HepG2 (cell line): ENCODE data around the gene MGST2. TPM values are rescaled to one million over a fixed set of nuclear protein-coding genes. Genes with fewer than 3 reads are reported as not detected.

Experiments
- ARNTL ChIP-seq: sonication (generic); formaldehyde crosslinking; IDR thresholded peaks from 2 replicates; pipeline ENCODE4 v1.4.0; 2020; ENCODE audit warnings: mild to moderate bottlenecking, missing genetic modification reagents
- CBX1 ChIP-seq: IDR thresholded peaks from one replicate; pipeline ENCODE4 v1.6.1; 2016; ENCODE audit warnings: antibody characterized with exemption, low read depth
- HOMEZ ChIP-seq: IDR thresholded peaks from 2 replicates; pipeline ENCODE4 v1.6.1; 2016; ENCODE audit warnings: low read depth
- KLF9 ChIP-seq: IDR thresholded peaks from 2 replicates; pipeline ENCODE4 v1.6.1; 2016; ENCODE audit warnings: low read depth
- MNT ChIP-seq: fragments of 450-650 bp; IDR thresholded peaks from 2 replicates; pipeline ENCODE4 v1.6.1; 2016
- ZNF160 ChIP-seq: sonication (generic); formaldehyde crosslinking; IDR thresholded peaks from 2 replicates; pipeline ENCODE4 v1.8.0; 2022; ENCODE audit warnings: mild to moderate bottlenecking, inconsistent platforms, missing genetic modification reagents
- ZNF230 ChIP-seq: sonication (generic); formaldehyde crosslinking; IDR thresholded peaks from 2 replicates; pipeline ENCODE4 v1.4.0; 2020; ENCODE audit warnings: mild to moderate bottlenecking, missing genetic modification reagents
- ZNF44 ChIP-seq: sonication (generic); formaldehyde crosslinking; IDR thresholded peaks from 2 replicates; pipeline ENCODE4 v1.5.1; 2020; ENCODE audit warnings: mild to moderate bottlenecking, missing genetic modification reagents
- ZNF512 ChIP-seq: sonication (generic); formaldehyde crosslinking; IDR thresholded peaks from 2 replicates; pipeline ENCODE4 v1.4.0; 2020; ENCODE audit warnings: mild to moderate bottlenecking, missing genetic modification reagents
- ZNF580 ChIP-seq: IDR thresholded peaks from 2 replicates; pipeline ENCODE4 v1.6.1; 2016; ENCODE audit warnings: low read depth, borderline replicate concordance
- ZNF788 ChIP-seq: sonication (generic); formaldehyde crosslinking; IDR thresholded peaks from 2 replicates; pipeline ENCODE4 v1.5.0; 2020; ENCODE audit warnings: mild to moderate bottlenecking, missing genetic modification reagents, borderline replicate concordance
- ZUFSP ChIP-seq: sonication (generic); formaldehyde crosslinking; IDR thresholded peaks from 2 replicates; pipeline ENCODE4 v1.9.0; 2021; ENCODE audit warnings: missing genetic modification reagents, mild to moderate bottlenecking, borderline replicate concordance
- polyA plus RNA-seq, 8 experiments: library from polyadenylated mRNA; depleted of rRNA in 3 of 8; stranded (reverse) in 7 of 8; unstranded in 1 of 8; fragments of >200 nt; fragmentation: Illumina TruSeq in 4 of 8; extraction: Trizol in 4 of 8; gene quantifications; 2 replicates each; pipeline versions ENCODE4 v1.2.1 to v1.2.3, GENCODE V29; 2011 to 2016; ENCODE audit warnings: low read depth in 4 of 8, missing spikeins in 1 of 8, mixed read lengths in 1 of 8; ENCODE audit not compliant: insufficient read depth in 1 of 8
- total RNA-seq, 5 experiments: library from RNA; depleted of rRNA; stranded (reverse); fragments of >200 nt; fragmentation: Illumina TruSeq; extraction: Trizol; gene quantifications; 2 replicates each; pipeline ENCODE4 v1.2.3, GENCODE V29; 2016; ENCODE audit warnings: low read depth in 1 of 5

The MGST2 gene
- total and polyA plus RNA-seq, 2 of the 13 experiments (the other 11 are each of a cell fraction or from before 2014, with no cell fraction given), result 205 to 416 TPM

- TF ChIP-seq HOMEZ (no peak), ZNF160 (CRISPR knock-in tag) (no peak), KLF9 (no peak), ZUFSP (CRISPR knock-in tag) (no peak), MNT (no peak), ZNF788 (no peak), ZNF44 (CRISPR knock-in tag) (no peak), ZNF512 (no peak), CBX1 (no peak), ZNF580 (no peak), ZNF230 (CRISPR knock-in tag) (no peak), ARNTL (CRISPR knock-in tag) (no peak)
These were observed 69.3 kb downstream of the MGST2 start (continued) for GRCh38 chr4:139734875-139735380.
